Liver (tissue), 9 donors: ENCODE measurements around the gene CLCF1. TPM values are rescaled to one million over a fixed set of nuclear protein-coding genes. Genes with fewer than 3 reads are reported as not detected.

Experiments
- DNase-seq: peaks from one replicate; pipeline ENCODE4 v3.0.0-alpha.2; 2017; ENCODE audit warnings: low spot score
- H3K27ac ChIP-seq, 2 donors: one replicate each; pipeline ENCODE4 v1.7.0; 2013; ENCODE audit warnings: inconsistent platforms in 2 of 2, low read length in 2 of 2, control low read depth in 1 of 2, low read depth in 1 of 2, mild to moderate bottlenecking in 1 of 2
- H3K27me3 ChIP-seq, 4 donors: one replicate each; pipeline versions ENCODE4 v1.6.1 to v1.7.0; 2013; ENCODE audit warnings: low read length in 3 of 4, inconsistent platforms in 1 of 4, mild to moderate bottlenecking in 1 of 4, moderate library complexity in 1 of 4; ENCODE audit not compliant: control insufficient read depth in 4 of 4, insufficient read depth in 4 of 4
- H3K36me3 ChIP-seq, 4 donors: one replicate each; pipeline versions ENCODE4 v1.6.1 to v1.7.0; 2013; ENCODE audit warnings: low read length in 3 of 4, mild to moderate bottlenecking in 3 of 4, low read depth in 1 of 4, moderate library complexity in 1 of 4; ENCODE audit not compliant: control insufficient read depth in 4 of 4, insufficient read depth in 3 of 4
- H3K4me1 ChIP-seq, 4 donors: one replicate each; pipeline versions ENCODE4 v1.6.1 to v1.7.0; 2013; ENCODE audit warnings: low read length in 3 of 4, mild to moderate bottlenecking in 3 of 4, moderate library complexity in 1 of 4; ENCODE audit not compliant: control insufficient read depth in 4 of 4, insufficient read depth in 4 of 4
- H3K4me3 ChIP-seq, 3 donors: one replicate each; pipeline versions ENCODE4 v1.6.1 to v1.7.0; 2013; ENCODE audit warnings: low read length in 3 of 3, control low read depth in 1 of 3, low read depth in 1 of 3, mild to moderate bottlenecking in 1 of 3
- H3K9ac ChIP-seq, 2 donors: one replicate each; pipeline ENCODE4 v1.7.0; 2013; ENCODE audit warnings: low read length in 2 of 2, mild to moderate bottlenecking in 2 of 2, moderate library complexity in 2 of 2, control low read depth in 1 of 2, low read depth in 1 of 2
- H3K9me3 ChIP-seq, 4 donors: one replicate each; pipeline versions ENCODE4 v1.6.1 to v1.7.0; 2013; ENCODE audit warnings: low read length in 3 of 4; ENCODE audit not compliant: control insufficient read depth in 4 of 4
- EGR1 ChIP-seq, 2 donors: IDR thresholded peaks; 2 replicates each; pipeline ENCODE4 v1.6.1; 2016 to 2018; ENCODE audit warnings: antibody characterized with exemption in 2 of 2, low read depth in 2 of 2
- FOXA1 ChIP-seq: IDR thresholded peaks from 2 replicates; pipeline ENCODE4 v1.6.1; 2016; ENCODE audit warnings: antibody characterized with exemption
- FOXA2 ChIP-seq: IDR thresholded peaks from 2 replicates; pipeline ENCODE4 v1.6.1; 2016; ENCODE audit warnings: antibody characterized with exemption
- GABPA ChIP-seq, 2 donors: IDR thresholded peaks in 1 of 2; conservative IDR thresholded peaks in 1 of 2; 2 replicates each; pipeline ENCODE4 v1.6.1; 2016; ENCODE audit warnings: antibody characterized with exemption in 2 of 2, mild to moderate bottlenecking in 1 of 2, moderate library complexity in 1 of 2
- HNF4G ChIP-seq: IDR thresholded peaks from 2 replicates; pipeline ENCODE4 v1.6.1; 2016; ENCODE audit warnings: antibody characterized with exemption
- JUND ChIP-seq, 2 donors: IDR thresholded peaks; 2 replicates each; pipeline ENCODE4 v1.6.1; 2016; ENCODE audit warnings: antibody characterized with exemption in 2 of 2
- NR2F2 ChIP-seq: IDR thresholded peaks from 2 replicates; pipeline ENCODE4 v1.6.1; 2016; ENCODE audit warnings: antibody characterized with exemption
- RAD21 ChIP-seq, 2 donors: IDR thresholded peaks; 2 replicates each; pipeline ENCODE4 v1.6.1; 2016; ENCODE audit warnings: antibody characterized with exemption in 2 of 2, mild to moderate bottlenecking in 2 of 2
- RXRA ChIP-seq, 2 donors: IDR thresholded peaks; 2 replicates each; pipeline ENCODE4 v1.6.1; 2017 to 2018; ENCODE audit warnings: antibody characterized with exemption in 2 of 2, mild to moderate bottlenecking in 1 of 2
- SP1 ChIP-seq: IDR thresholded peaks from 2 replicates; pipeline ENCODE4 v1.6.1; 2018; ENCODE audit warnings: antibody characterized with exemption, mild to moderate bottlenecking
- TAF1 ChIP-seq: conservative IDR thresholded peaks from 2 replicates; pipeline ENCODE4 v1.6.1; 2016; ENCODE audit warnings: antibody characterized with exemption, mild to moderate bottlenecking
- YY1 ChIP-seq: IDR thresholded peaks from 2 replicates; pipeline ENCODE4 v1.6.1; 2016; ENCODE audit warnings: antibody characterized with exemption, mild to moderate bottlenecking
- WGBS: extraction: QIAGEN DNeasy Blood & Tissue Kit; methylation state at CpG from one replicate; pipeline ENCODE4 v1.1.7; 2013; 5-methylcytosine and 5-hydroxymethylcytosine counted together
- polyA plus RNA-seq, 2 donors: library from polyadenylated mRNA; stranded (reverse) in 1 of 2; unstranded in 1 of 2; fragments of 200-250 nt in 1 of 2; fragments of >200 nt in 1 of 2; fragmentation: Nextera tagmentation in 1 of 2; extraction: Ambion mirVana in 1 of 2; gene quantifications; one replicate each; pipeline versions ENCODE4 v1.2.1 to v1.2.3, GENCODE V29; 2013 to 2015
- total RNA-seq, 2 donors: library from RNA; depleted of rRNA; stranded (reverse); fragments of >200 nt; gene quantifications; one replicate each; pipeline ENCODE4 v1.2.3, GENCODE V29; 2014
- TF ChIP-seq, protein P1 (sequence below): IDR thresholded peaks from 2 replicates; pipeline ENCODE4 v1.6.1; 2016; ENCODE audit warnings: antibody characterized with exemption
- TF ChIP-seq, protein P2 (sequence below): fragments of 150-350 bp; IDR thresholded peaks from 2 replicates; pipeline ENCODE4 v1.5.1; 2017; ENCODE audit warnings: improper control_type of control experiment, low read depth, low read length; ENCODE audit not compliant: missing input control
- TF ChIP-seq, protein P3 (sequence below): IDR thresholded peaks from 2 replicates; pipeline ENCODE4 v1.6.1; 2016; ENCODE audit warnings: antibody characterized with exemption
- TF ChIP-seq, protein P4 (sequence below): IDR thresholded peaks from 2 replicates; pipeline ENCODE4 v1.6.1; 2016; ENCODE audit warnings: antibody characterized with exemption, mild to moderate bottlenecking
- donor health status: healthy.
- donor health status: healthy.
- donor health status: healthy.
- donor health status: healthy.
- donor health status: healthy.

Gene CLCF1
- total and polyA plus RNA-seq, 4 donors, result 0.14 to 1.8 (median 0.20) TPM

DNA sequence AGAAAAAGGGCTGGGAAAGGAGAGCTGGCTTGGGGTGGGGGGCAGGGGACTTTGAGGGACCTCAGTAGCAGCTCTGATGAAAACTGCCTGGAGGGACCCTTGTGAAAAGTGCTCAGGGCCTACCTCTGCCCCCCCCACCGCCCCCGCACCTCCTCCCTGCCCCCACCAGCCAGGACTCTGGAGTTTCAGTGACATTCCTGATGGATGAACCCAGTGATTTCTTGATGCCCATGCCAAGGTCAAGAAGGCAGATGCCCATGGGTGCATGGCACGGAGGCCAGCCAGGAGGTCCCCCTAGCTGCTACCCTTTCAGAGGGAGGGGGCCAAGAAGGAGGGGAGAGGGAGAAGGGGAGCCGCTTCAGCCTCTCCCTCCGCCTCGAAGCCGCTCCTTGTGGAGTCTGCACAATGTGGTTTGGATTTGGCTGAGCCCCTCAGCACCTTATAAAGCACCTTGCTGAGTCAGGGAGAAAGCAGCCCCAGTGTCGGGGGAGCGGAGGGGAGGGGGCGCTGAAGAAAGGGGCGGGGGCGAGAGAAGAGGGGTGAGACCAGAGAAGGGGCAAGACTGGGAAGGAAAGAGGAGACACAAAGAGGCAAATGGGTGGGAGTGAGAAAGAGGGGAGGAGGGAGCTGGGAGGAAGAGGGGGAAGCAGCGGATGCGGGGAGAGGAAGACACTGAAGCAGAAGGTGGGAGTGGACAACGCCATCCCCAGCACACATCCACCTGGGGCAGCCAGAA, 2.1 kb upstream of the CLCF1 start:
- Histone ChIP-seq H3K9ac (no peak overlapping the region), H3K27ac (no peak overlapping the region), H3K36me3 (no peaks in the 10 kb centered on the region), H3K4me3 (no peak overlapping the region), H3K4me1 (peaks cover 8 to 24% (median 10%) of the 10 kb centered on the region in 4 donors), H3K27me3 (no peaks in the 10 kb centered on the region), H3K9me3 (no peaks in the 10 kb centered on the region)
- TF ChIP-seq EGR1 (IDR thresholded peaks at IDR 0.05; ENCODE audit: low read depth in 2 of 2) (no peak), JUND (IDR thresholded peaks at IDR 0.05) (no peak)
- DNase-seq, result no peak
- WGBS, result 53% methylated on average over 15 of the region's 15 CpGs

DNA sequence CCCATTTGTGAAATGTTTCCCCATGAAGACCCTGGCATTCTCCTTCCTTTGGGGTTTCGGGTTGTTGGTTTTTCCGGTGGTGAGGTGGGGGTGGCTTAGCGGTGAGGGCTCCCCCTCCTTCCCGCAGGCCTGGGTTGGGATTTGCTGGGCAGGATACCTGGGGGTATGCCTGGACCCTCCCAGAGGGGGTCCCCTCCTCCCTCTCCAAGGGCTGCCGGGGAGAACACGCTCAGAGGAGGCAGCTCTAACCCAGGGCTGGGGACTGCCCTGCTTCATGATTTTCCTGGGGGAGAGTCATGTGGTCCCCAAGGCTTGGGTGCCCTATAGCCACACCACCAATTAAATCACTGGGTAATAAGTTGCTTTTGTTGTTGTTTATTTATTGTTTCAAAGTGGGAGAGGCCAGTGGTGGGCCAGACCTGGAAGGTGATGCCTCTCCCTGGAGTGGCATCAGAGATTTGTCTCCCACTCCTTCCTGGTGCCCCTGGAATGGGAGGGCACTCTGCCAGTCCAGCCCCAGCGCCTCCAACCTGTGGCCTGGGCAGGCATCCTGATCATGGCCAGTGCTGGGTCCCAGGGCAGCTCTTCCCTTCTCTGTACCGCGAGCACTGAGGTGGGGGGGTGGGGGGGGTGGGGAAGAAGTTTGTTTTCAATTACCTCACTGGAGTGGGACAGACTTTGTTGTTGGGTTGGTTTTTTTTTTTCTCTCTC, 1.3 kb upstream of the CLCF1 start:
- no peaks in the 10 kb centered on the region for H3K36me3 ChIP-seq
- H3K27me3 ChIP-seq, result no peaks in the 10 kb centered on the region
- no peak overlapping the region for H3K4me3 ChIP-seq
- H3K27ac ChIP-seq, result no peak overlapping the region
- 38% methylated on average over 9 of the region's 9 CpGs for WGBS
- peak overlapping the region in 1 of 2 donors; percentile 58 for H3K9ac ChIP-seq
- H3K9me3 ChIP-seq, result no peaks in the 10 kb centered on the region
- H3K4me1 ChIP-seq, result peaks cover 8 to 24% (median 10%) of the 10 kb centered on the region in 4 donors
- TF ChIP-seq RAD21 (IDR thresholded peaks at IDR 0.05) (no peak), HNF4G (no peak), FOXA2 (no peak), EGR1 (IDR thresholded peaks at IDR 0.05; ENCODE audit: low read depth in 2 of 2) (no peak), FOXA1 (no peak), RXRA (IDR thresholded peaks at IDR 0.05) (no peak), SP1 (no peak), GABPA (IDR thresholded peaks at IDR 0.05 in 1 of 2, conservative IDR thresholded peaks at IDR 0.05 in 1 of 2) (no peak)
- TF ChIP-seq, protein P1, sequence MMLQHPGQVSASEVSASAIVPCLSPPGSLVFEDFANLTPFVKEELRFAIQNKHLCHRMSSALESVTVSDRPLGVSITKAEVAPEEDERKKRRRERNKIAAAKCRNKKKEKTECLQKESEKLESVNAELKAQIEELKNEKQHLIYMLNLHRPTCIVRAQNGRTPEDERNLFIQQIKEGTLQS, result no peak
- TF ChIP-seq, protein P2, sequence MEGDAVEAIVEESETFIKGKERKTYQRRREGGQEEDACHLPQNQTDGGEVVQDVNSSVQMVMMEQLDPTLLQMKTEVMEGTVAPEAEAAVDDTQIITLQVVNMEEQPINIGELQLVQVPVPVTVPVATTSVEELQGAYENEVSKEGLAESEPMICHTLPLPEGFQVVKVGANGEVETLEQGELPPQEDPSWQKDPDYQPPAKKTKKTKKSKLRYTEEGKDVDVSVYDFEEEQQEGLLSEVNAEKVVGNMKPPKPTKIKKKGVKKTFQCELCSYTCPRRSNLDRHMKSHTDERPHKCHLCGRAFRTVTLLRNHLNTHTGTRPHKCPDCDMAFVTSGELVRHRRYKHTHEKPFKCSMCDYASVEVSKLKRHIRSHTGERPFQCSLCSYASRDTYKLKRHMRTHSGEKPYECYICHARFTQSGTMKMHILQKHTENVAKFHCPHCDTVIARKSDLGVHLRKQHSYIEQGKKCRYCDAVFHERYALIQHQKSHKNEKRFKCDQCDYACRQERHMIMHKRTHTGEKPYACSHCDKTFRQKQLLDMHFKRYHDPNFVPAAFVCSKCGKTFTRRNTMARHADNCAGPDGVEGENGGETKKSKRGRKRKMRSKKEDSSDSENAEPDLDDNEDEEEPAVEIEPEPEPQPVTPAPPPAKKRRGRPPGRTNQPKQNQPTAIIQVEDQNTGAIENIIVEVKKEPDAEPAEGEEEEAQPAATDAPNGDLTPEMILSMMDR, result no peak
- DNase-seq, result no peak

DNA sequence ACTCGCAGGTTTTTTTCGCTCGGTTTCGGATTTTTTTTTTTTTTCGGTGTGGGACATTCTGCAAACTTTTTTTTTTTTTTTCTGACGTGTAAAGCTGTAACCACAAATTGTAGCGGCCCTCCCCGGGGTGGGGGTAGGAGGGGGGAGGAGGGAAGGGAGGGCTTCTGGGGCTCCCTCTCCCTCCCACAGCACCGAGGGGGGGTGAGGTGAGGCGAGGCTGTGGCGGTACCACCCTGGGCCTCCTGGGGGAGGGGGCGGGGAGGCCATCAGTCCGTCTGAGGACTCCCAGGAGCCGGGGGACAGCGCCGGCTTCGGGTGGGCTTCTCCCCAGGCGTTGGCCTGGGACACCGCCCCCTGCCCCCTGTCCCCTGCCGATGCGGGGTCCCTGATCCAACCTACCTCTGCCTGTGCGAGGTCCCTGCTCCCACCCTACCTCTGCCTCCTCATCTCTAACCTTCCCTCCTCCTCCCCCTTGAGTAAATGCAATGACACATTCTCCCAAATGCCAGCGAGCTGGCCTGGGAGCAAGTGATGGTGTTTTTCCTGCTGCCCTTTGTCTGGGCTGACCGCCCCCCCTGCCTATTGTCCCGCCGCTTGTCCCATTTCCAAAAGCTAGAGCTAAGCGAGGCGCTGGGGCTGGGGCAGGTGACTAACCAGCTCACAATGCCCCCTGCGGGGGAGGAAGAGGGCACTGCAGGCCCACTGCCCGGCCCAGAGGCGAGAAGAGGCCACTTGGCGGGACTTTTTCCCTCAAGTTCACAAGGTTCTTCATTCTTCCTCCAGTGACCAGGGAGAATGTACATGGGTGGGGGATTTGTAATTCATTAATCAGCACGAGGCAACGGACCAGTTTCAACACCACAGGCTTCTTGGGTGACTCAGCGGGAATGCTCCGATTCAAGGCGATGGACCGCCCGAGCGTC, 511 bp upstream of the CLCF1 start:
- Histone ChIP-seq H3K4me1 (peaks cover 8 to 24% (median 10%) of the 10 kb centered on the region in 4 donors), H3K36me3 (no peaks in the 10 kb centered on the region), H3K9me3 (no peaks in the 10 kb centered on the region), H3K4me3 (peak overlapping the region in 2 of 3 donors; percentile 47 to 75), H3K27me3 (no peaks in the 10 kb centered on the region), H3K27ac (peak overlapping the region; percentile 56 to 73), H3K9ac (peak overlapping the region; percentile 48 to 58)
- WGBS, result 6% methylated on average over 40 of the region's 40 CpGs
- no peak for DNase-seq
- TF ChIP-seq FOXA1 (no peak), EGR1 (IDR thresholded peaks at IDR 0.05; ENCODE audit: low read depth in 2 of 2) (peak; percentile 76 to 94), YY1 (peak; percentile 57), RAD21 (IDR thresholded peaks at IDR 0.05) (peak; percentile 61 to 73), JUND (IDR thresholded peaks at IDR 0.05) (peak; percentile 53 to 80), TAF1 (no peak), GABPA (IDR thresholded peaks at IDR 0.05 in 1 of 2, conservative IDR thresholded peaks at IDR 0.05 in 1 of 2) (no peak), NR2F2 (no peak), HNF4G (no peak), RXRA (IDR thresholded peaks at IDR 0.05) (peak; percentile 11 to 62)
- TF ChIP-seq, protein P3, sequence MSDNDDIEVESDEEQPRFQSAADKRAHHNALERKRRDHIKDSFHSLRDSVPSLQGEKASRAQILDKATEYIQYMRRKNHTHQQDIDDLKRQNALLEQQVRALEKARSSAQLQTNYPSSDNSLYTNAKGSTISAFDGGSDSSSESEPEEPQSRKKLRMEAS, result no peak
- TF ChIP-seq, protein P4, sequence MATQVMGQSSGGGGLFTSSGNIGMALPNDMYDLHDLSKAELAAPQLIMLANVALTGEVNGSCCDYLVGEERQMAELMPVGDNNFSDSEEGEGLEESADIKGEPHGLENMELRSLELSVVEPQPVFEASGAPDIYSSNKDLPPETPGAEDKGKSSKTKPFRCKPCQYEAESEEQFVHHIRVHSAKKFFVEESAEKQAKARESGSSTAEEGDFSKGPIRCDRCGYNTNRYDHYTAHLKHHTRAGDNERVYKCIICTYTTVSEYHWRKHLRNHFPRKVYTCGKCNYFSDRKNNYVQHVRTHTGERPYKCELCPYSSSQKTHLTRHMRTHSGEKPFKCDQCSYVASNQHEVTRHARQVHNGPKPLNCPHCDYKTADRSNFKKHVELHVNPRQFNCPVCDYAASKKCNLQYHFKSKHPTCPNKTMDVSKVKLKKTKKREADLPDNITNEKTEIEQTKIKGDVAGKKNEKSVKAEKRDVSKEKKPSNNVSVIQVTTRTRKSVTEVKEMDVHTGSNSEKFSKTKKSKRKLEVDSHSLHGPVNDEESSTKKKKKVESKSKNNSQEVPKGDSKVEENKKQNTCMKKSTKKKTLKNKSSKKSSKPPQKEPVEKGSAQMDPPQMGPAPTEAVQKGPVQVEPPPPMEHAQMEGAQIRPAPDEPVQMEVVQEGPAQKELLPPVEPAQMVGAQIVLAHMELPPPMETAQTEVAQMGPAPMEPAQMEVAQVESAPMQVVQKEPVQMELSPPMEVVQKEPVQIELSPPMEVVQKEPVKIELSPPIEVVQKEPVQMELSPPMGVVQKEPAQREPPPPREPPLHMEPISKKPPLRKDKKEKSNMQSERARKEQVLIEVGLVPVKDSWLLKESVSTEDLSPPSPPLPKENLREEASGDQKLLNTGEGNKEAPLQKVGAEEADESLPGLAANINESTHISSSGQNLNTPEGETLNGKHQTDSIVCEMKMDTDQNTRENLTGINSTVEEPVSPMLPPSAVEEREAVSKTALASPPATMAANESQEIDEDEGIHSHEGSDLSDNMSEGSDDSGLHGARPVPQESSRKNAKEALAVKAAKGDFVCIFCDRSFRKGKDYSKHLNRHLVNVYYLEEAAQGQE, result peak; percentile 27
